ENCODE results near the gene CACNA2D3.

CACNA2D3 gene

DNA sequence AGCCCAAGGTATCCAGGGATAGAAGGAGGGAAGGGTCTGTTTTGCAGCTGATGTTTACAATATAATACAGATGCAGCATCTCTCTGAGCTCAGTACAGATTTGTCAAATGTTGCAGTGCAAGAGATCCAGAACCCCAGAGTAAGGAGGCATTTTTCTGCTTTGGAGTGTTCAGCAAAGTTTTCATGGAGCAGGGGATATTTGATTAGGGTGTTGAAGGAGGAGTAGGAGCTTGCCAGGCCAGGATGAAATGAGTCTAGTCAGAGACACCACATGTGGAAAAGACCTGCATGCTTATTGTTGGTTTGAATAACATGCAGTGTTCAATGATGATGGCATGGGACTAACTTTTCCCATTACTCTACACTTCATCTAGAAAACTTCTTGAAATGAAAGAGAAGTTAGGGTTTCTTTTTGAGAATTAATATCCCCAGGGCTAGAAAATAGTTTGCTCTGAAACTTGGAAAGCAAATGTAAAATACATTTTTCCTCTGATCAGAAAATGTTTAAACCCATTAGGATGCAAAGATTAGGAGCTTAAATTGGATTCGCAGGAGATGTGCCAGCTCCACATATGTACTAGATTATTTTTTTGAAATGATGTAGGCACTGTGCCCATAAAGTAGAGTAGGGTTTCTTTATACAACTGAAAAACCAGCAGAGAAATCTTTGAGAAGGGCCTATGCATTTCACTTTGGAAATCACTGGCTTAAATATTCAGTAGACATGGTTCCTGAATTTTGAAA, 243.8 kb downstream of the CACNA2D3 start:
- TF ChIP-seq CTCF (IDR thresholded peaks at IDR 0.05; ENCODE audit: insufficient read depth, low read depth, low read length, missing control alignments): no peak
- no peak for DNase-seq (ENCODE audit: low read depth)
- H3K4me3 ChIP-seq (ENCODE audit: low read length): no peak overlapping the region

DNA sequence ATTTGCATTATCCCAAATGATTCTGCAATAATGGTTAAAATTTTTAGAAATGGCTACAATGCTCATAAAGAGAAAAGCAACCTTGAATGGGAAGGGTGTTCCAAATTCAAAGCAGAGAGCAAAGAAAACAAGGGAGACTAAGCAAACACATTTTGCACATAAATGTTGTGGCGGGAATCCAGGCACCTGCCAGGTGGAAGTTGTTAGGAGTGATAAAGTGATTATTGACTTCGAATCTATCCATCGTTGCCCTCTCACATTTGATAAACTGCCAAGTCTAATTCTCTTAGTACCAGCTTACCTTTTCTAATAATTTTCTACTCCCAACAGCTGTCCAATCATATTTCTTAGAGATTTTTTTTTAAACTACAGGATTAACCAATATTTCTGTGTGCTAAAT, 244.5 kb downstream of the CACNA2D3 start:
- H3K4me3 ChIP-seq (ENCODE audit: low read length): no peak overlapping the region
- DNase-seq (ENCODE audit: low read depth): no peak
- no peak for TF ChIP-seq CTCF (IDR thresholded peaks at IDR 0.05; ENCODE audit: insufficient read depth, low read depth, low read length, missing control alignments)

- no peak for TF ChIP-seq CTCF (IDR thresholded peaks at IDR 0.05; ENCODE audit: insufficient read depth, low read depth, low read length, missing control alignments)
- no peak for DNase-seq (ENCODE audit: low read depth)
- H3K4me3 ChIP-seq (ENCODE audit: low read length): no peak overlapping the region
Measured at GRCh38 chr3:54372232-54372631, 249.9 kb downstream of the CACNA2D3 start.

DNA sequence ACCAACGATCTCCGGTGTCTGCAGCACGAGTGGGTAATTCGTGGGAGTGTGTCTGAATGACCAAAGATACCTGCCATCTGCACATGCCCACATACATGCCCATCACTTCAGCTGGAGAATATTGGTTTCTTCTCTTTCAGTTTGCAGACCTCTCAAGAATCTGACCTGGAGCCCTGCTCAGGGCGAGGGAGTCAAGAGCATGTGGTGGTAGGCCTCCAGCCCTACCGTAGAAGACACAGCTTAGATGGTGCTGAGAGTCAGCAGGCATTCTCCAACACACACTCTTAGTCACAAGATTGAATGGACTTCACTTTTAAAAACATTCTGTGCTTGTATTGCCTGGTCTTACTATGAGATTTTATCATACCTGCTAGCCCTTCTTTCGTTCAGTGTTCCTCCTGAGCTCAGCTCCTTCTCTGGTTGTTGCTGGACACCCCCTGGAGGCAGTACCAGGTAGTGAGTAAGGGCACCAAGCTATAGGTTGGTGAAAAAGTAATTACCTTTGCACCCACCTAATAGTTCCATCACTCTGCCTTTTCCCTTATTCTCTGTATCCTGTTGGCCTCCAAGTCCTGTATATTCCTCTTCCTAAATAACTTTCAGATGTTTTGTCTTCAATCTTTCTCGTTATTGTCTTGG, 252.0 kb downstream of the CACNA2D3 start:
- TF ChIP-seq CTCF (IDR thresholded peaks at IDR 0.05; ENCODE audit: insufficient read depth, low read depth, low read length, missing control alignments): peak; percentile 26
- no peak overlapping the region for H3K4me3 ChIP-seq (ENCODE audit: low read length)
- no peak for DNase-seq (ENCODE audit: low read depth)

- TF ChIP-seq CTCF (IDR thresholded peaks at IDR 0.05; ENCODE audit: insufficient read depth, low read depth, low read length, missing control alignments): no peak
- no peak overlapping the region for H3K4me3 ChIP-seq (ENCODE audit: low read length)
- DNase-seq (ENCODE audit: low read depth): no peak
Measured at GRCh38 chr3:54376142-54376807, 253.9 kb downstream of the CACNA2D3 start.

GRCh38 chr3:54376939-54377578, 254.7 kb downstream of the CACNA2D3 start:
- TF ChIP-seq CTCF (IDR thresholded peaks at IDR 0.05; ENCODE audit: insufficient read depth, low read depth, low read length, missing control alignments): no peak
- H3K4me3 ChIP-seq (ENCODE audit: low read length): no peak overlapping the region

More at GRCh38 chr3:54376939-54377578, 254.7 kb downstream of the CACNA2D3 start:
- DNase-seq (ENCODE audit: low read depth): no peak

Data from epithelial cell of esophagus (primary cell).